H1 (cell line): ENCODE data around the gene WDR75. TPM values are rescaled to one million over a fixed set of nuclear protein-coding genes. Genes with fewer than 3 reads are reported as not detected.

Source experiments
- CTCF ChIA-PET: fragments of 300-600 bp; sonication (Branson Sonifier 250); formaldehyde crosslinking; loops from one replicate; lab custom pipeline; 2021; ENCODE audit not compliant: partially characterized antibody; lab: Charles Lee
- POLR2A ChIA-PET: fragments of 300-600 bp; sonication (Branson Sonifier 250); formaldehyde crosslinking; loops from one replicate; lab custom pipeline; 2021; ENCODE audit warnings: inconsistent platforms; ENCODE audit not compliant: partially characterized antibody; lab: Charles Lee
- DNase-seq, 2 experiments: peaks; one replicate each; pipeline versions ENCODE4 v3.0.0 to v3.0.0-alpha.2; 2010 to 2022; ENCODE audit warnings: low spot score in 2 of 2, low read depth in 1 of 2, mixed read lengths in 1 of 2
- FAIRE-seq: peaks from 2 replicates; lab custom pipeline; 2011; peaks lifted over from hg19 to GRCh38; lab: Jason Lieb, UNC
- H2AFZ ChIP-seq: 2 replicates; pipeline ENCODE4 v1.8.1; 2012; ENCODE audit warnings: low read length, inconsistent platforms
- H2AK5ac ChIP-seq: 2 replicates; pipeline ENCODE4 v1.6.1; 2013; ENCODE audit warnings: low read depth, low read length
- H2BK120ac ChIP-seq: replicated peaks from 2 replicates; pipeline ENCODE3; 2013; ENCODE audit warnings: low read depth, low read length, inconsistent platforms
- H2BK12ac ChIP-seq: 2 replicates; pipeline ENCODE4 v1.6.1; 2013; ENCODE audit warnings: low read depth, low read length
- H2BK15ac ChIP-seq: 2 replicates; pipeline ENCODE4 v1.6.1; 2013; ENCODE audit warnings: low read length
- H2BK20ac ChIP-seq: 2 replicates; pipeline ENCODE4 v1.6.1; 2013; ENCODE audit warnings: low read length
- H2BK5ac ChIP-seq: 2 replicates; pipeline ENCODE4 v1.6.1; 2013; ENCODE audit warnings: low read depth, low read length
- H3K14ac ChIP-seq: 2 replicates; pipeline ENCODE4 v1.6.1; 2013; ENCODE audit warnings: inconsistent platforms; ENCODE audit not compliant: insufficient read length
- H3K18ac ChIP-seq: 2 replicates; pipeline ENCODE4 v1.6.1; 2013; ENCODE audit warnings: low read length; ENCODE audit errors: extremely low read depth
- H3K23ac ChIP-seq: 2 replicates; pipeline ENCODE4 v1.6.1; 2013; ENCODE audit warnings: inconsistent platforms; ENCODE audit not compliant: insufficient read length
- H3K23me2 ChIP-seq: 2 replicates; pipeline ENCODE4 v1.6.1; 2013; ENCODE audit warnings: low read depth, low read length
- H3K27ac ChIP-seq: 2 replicates; pipeline ENCODE4 v1.6.1; 2011; ENCODE audit warnings: low read depth, low read length, inconsistent platforms
- H3K27me3 ChIP-seq, 4 experiments: replicated peaks in 1 of 4; 1 replicate in 1 of 4; 2 replicates in 3 of 4; pipeline versions ENCODE4 v1.6.1 to v1.8.1; 2011 to 2013; ENCODE audit warnings: low read length in 3 of 4, mild to moderate bottlenecking in 3 of 4, inconsistent platforms in 2 of 4, mixed read lengths in 2 of 4, moderate library complexity in 1 of 4; ENCODE audit not compliant: control insufficient read depth in 3 of 4, insufficient read depth in 3 of 4; ENCODE audit errors: extremely low read depth in 1 of 4
- H3K36me3 ChIP-seq, 4 experiments: 2 replicates each; pipeline versions ENCODE4 v1.6.1 to v1.8.1; 2011 to 2013; ENCODE audit warnings: mild to moderate bottlenecking in 4 of 4, low read length in 3 of 4, moderate library complexity in 2 of 4, control low read depth in 1 of 4, inconsistent platforms in 1 of 4; ENCODE audit not compliant: insufficient read depth in 4 of 4, control insufficient read depth in 2 of 4
- H3K4ac ChIP-seq: replicated peaks from 2 replicates; pipeline ENCODE3; 2013; ENCODE audit warnings: low read length, low read depth, mixed read lengths, inconsistent platforms; ENCODE audit not compliant: insufficient read length
- H3K4me1 ChIP-seq, 4 experiments: replicated peaks in 1 of 4; 1 replicate in 1 of 4; 2 replicates in 3 of 4; pipeline versions ENCODE4 v1.6.1 to v1.8.1; 2011 to 2013; ENCODE audit warnings: low read length in 3 of 4, inconsistent platforms in 2 of 4, mixed read lengths in 1 of 4; ENCODE audit not compliant: insufficient read depth in 4 of 4, control insufficient read depth in 3 of 4
- H3K4me2 ChIP-seq, 2 experiments: 2 replicates each; pipeline versions ENCODE4 v1.6.1 to v1.8.1; 2011 to 2013; ENCODE audit warnings: low read depth in 2 of 2, low read length in 2 of 2, control low read depth in 1 of 2, inconsistent platforms in 1 of 2, mild to moderate bottlenecking in 1 of 2; ENCODE audit not compliant: insufficient read depth in 1 of 2
- H3K4me3 ChIP-seq, 4 experiments: fragments of 200-600, 300-600 bp in 1 of 4; sonication (generic), shearing (Covaris generic), sonication (Bioruptor Twin) in 1 of 4; 2 replicates each; pipeline versions ENCODE4 v1.5.1 to v1.8.1; 2011 to 2016; ENCODE audit warnings: low read length in 4 of 4, low read depth in 3 of 4, control low read depth in 2 of 4, inconsistent platforms in 2 of 4, mild to moderate bottlenecking in 2 of 4, mixed read lengths in 1 of 4, moderate library complexity in 1 of 4; ENCODE audit not compliant: insufficient read depth in 2 of 4; ENCODE audit errors: extremely low read depth in 1 of 4
- H3K56ac ChIP-seq: replicated peaks from 2 replicates; pipeline ENCODE3; 2013; ENCODE audit warnings: low read depth, mild to moderate bottlenecking, mixed read lengths, low read length, inconsistent platforms; ENCODE audit not compliant: insufficient read length
- H3K79me1 ChIP-seq: 2 replicates; pipeline ENCODE4 v1.6.1; 2013; ENCODE audit warnings: low read depth, low read length, control low read depth
- H3K79me2 ChIP-seq, 2 experiments: 2 replicates each; pipeline versions ENCODE4 v1.6.1 to v1.8.1; 2012 to 2013; ENCODE audit warnings: low read length in 2 of 2, mild to moderate bottlenecking in 2 of 2, inconsistent platforms in 1 of 2; ENCODE audit not compliant: insufficient read depth in 2 of 2, control insufficient read depth in 1 of 2
- H3K9ac ChIP-seq, 4 experiments: replicated peaks in 1 of 4; 1 replicate in 1 of 4; 2 replicates in 3 of 4; pipeline versions ENCODE4 v1.6.1 to v1.8.1; 2011 to 2013; ENCODE audit warnings: low read depth in 3 of 4, low read length in 3 of 4, control low read depth in 2 of 4, mild to moderate bottlenecking in 2 of 4, moderate library complexity in 2 of 4, inconsistent platforms in 1 of 4; ENCODE audit errors: extremely low read depth in 1 of 4
- H3K9me3 ChIP-seq, 2 experiments: 2 replicates each; pipeline versions ENCODE4 v1.6.1 to v1.8.1; 2012 to 2013; ENCODE audit warnings: mild to moderate bottlenecking in 2 of 2, moderate library complexity in 2 of 2, control low read depth in 1 of 2, inconsistent platforms in 1 of 2, low read depth in 1 of 2, low read length in 1 of 2, mixed read lengths in 1 of 2; ENCODE audit not compliant: insufficient read depth in 2 of 2
- H4K20me1 ChIP-seq, 2 experiments: replicated peaks in 1 of 2; 2 replicates each; pipeline versions ENCODE3 to v1.8.1; 2011 to 2013; ENCODE audit warnings: inconsistent platforms in 2 of 2, low read length in 2 of 2, mild to moderate bottlenecking in 1 of 2; ENCODE audit not compliant: insufficient read depth in 2 of 2, control insufficient read depth in 1 of 2
- H4K5ac ChIP-seq: 2 replicates; pipeline ENCODE4 v1.6.1; 2013; ENCODE audit warnings: low read length, low read depth, mixed read lengths, inconsistent platforms; ENCODE audit not compliant: insufficient read length
- H4K8ac ChIP-seq: 2 replicates; pipeline ENCODE4 v1.8.0; 2013; ENCODE audit warnings: mild to moderate bottlenecking, moderate library complexity, low read length, inconsistent platforms; ENCODE audit not compliant: insufficient read depth; ENCODE audit errors: extremely low read depth
- H4K91ac ChIP-seq: replicated peaks from 2 replicates; pipeline ENCODE3; 2013; ENCODE audit warnings: low read length, mixed read lengths, inconsistent platforms; ENCODE audit not compliant: insufficient read length
- CBX8 ChIP-seq: fragments of 300-800, 300-1000 bp; sonication (generic); IDR thresholded peaks from 2 replicates; pipeline ENCODE4 v1.7.1; 2016; ENCODE audit warnings: low read depth, low read length, borderline replicate concordance
- CEBPB ChIP-seq: IDR thresholded peaks from 2 replicates; pipeline ENCODE4 v1.6.1; 2012; ENCODE audit warnings: low read depth, low read length
- CHD1 ChIP-seq: IDR thresholded peaks from 2 replicates; pipeline ENCODE4 v1.6.1; 2012; ENCODE audit warnings: low read depth, low read length, improper control_type of control experiment
- FOSL1 ChIP-seq: IDR thresholded peaks from 2 replicates; pipeline ENCODE4 v1.6.1; 2011; ENCODE audit warnings: mild to moderate bottlenecking, low read depth, low read length, moderate library complexity; ENCODE audit not compliant: insufficient read depth
- GABPA ChIP-seq: IDR thresholded peaks from 2 replicates; pipeline ENCODE4 v1.6.1; 2011; ENCODE audit warnings: mild to moderate bottlenecking, low read length, moderate library complexity, borderline replicate concordance; ENCODE audit not compliant: insufficient read depth
- KDM4A ChIP-seq: IDR thresholded peaks from one replicate; pipeline ENCODE4 v1.7.1; 2012; ENCODE audit warnings: low read depth, mild to moderate bottlenecking, moderate library complexity, low read length, inconsistent platforms; ENCODE audit not compliant: severe bottlenecking
- MAX ChIP-seq: IDR thresholded peaks from 2 replicates; pipeline ENCODE4 v1.6.1; 2012; ENCODE audit warnings: inconsistent platforms
- POLR2AphosphoS5 ChIP-seq: IDR thresholded peaks from 2 replicates; pipeline ENCODE4 v1.6.1; 2011; ENCODE audit warnings: low read depth, low read length
- RFX5 ChIP-seq: IDR thresholded peaks from 2 replicates; pipeline ENCODE4 v1.6.1; 2011; ENCODE audit warnings: low read depth, low read length, improper control_type of control experiment, borderline replicate concordance
- RXRA ChIP-seq: IDR thresholded peaks from 2 replicates; pipeline ENCODE4 v1.6.1; 2011; ENCODE audit warnings: low read depth, mild to moderate bottlenecking, low read length, moderate library complexity; ENCODE audit not compliant: insufficient read depth
- SIN3A ChIP-seq, 2 experiments: IDR thresholded peaks in 1 of 2; conservative IDR thresholded peaks in 1 of 2; 2 replicates each; pipeline ENCODE4 v1.6.1; 2011 to 2012; ENCODE audit warnings: low read length in 2 of 2, improper control_type of control experiment in 1 of 2, low read depth in 1 of 2, mild to moderate bottlenecking in 1 of 2
- SUZ12 ChIP-seq: fragments of 200-600 bp; sonication (generic); IDR thresholded peaks from 2 replicates; pipeline ENCODE4 v1.6.1; 2012; ENCODE audit warnings: mild to moderate bottlenecking, inconsistent platforms, low read length, moderate library complexity, mixed read lengths
- USF2 ChIP-seq: IDR thresholded peaks from 2 replicates; pipeline ENCODE4 v1.6.1; 2011; ENCODE audit warnings: low read length, improper control_type of control experiment
- WGBS, 2 experiments: shearing (Covaris generic) in 1 of 2; methylation state at CpG; one replicate each; pipeline versions ENCODE4 v1.1.6 to v1.1.7; 2013 to 2015; ENCODE audit warnings: low lambda C conversion rate in 2 of 2, mixed read lengths in 2 of 2, inconsistent platforms in 1 of 2, low coverage in 1 of 2, missing lambda C conversion rate in 1 of 2; ENCODE audit not compliant: insufficient replicate concordance in 2 of 2, insufficient coverage in 1 of 2, insufficient read length in 1 of 2; ENCODE audit errors: extremely low coverage in 1 of 2, missing lambda C conversion rate in 1 of 2; 5-methylcytosine and 5-hydroxymethylcytosine counted together
- polyA plus RNA-seq, 7 experiments: library from polyadenylated mRNA; depleted of rRNA in 3 of 7; stranded (reverse) in 5 of 7; unstranded in 2 of 7; fragments of >200 nt in 5 of 7; fragments of 200-250 nt in 2 of 7; gene quantifications; 1 replicate in 5 of 7; 2 replicates in 1 of 7; 4 replicates in 1 of 7; pipeline versions ENCODE4 v1.2.1 to v1.2.3, GENCODE V29; 2011 to 2013; ENCODE audit warnings: missing spikeins in 2 of 7, mixed read lengths in 2 of 7
- total RNA-seq: library from RNA; stranded (reverse); fragmentation: NEBNext Ultra II Directional; extraction: Animal tissue kit (Norgen Biotek cat#: 25700); gene quantifications from 2 replicates; pipeline ENCODE4 v1.2.1, GENCODE V29; 2021

The WDR75 gene
- total and polyA plus RNA-seq, 2 of the 8 experiments (the other 6 are each of a cell fraction or from before 2014, with no cell fraction given), result 26.9 to 77.1 TPM

GRCh38 chr2:189483571-189483970, 42.3 kb downstream of the WDR75 start:
- POLR2A ChIA-PET, result no interaction called here
- DNase-seq (no peak), FAIRE-seq (no peak)
- H3K4ac ChIP-seq, result no peak overlapping the region
- H3K23me2 ChIP-seq, result no peaks in the 10 kb centered on the region
- 88% methylated on average over 4 of the region's 4 CpGs; no CpG with 5 or more reads in 1 of the 2 experiments for WGBS, 2 experiments
- no peaks in the 10 kb centered on the region for H3K9me3 ChIP-seq
- no peaks in the 10 kb centered on the region for H3K79me2 ChIP-seq
- CTCF ChIA-PET, result interaction anchor here (0.5 to 2.2 kb wide), 2 partner anchors 16 to 93 kb away, joined by 3 to 6 read pairs; no protein-coding TSS in a partner anchor
- H3K36me3 ChIP-seq, result no peaks in the 10 kb centered on the region
- no peak overlapping the region for H3K18ac ChIP-seq
- no peak overlapping the region for H2BK15ac ChIP-seq
- H3K4me3 ChIP-seq, result no peak overlapping the region
- no peak overlapping the region for H3K4me2 ChIP-seq
- no peak overlapping the region for H2BK12ac ChIP-seq
- H2BK20ac ChIP-seq, result no peak overlapping the region
- no peak overlapping the region for H4K5ac ChIP-seq
- no peak overlapping the region for H2BK5ac ChIP-seq
- H4K20me1 ChIP-seq, result no peaks in the 10 kb centered on the region
- no peaks in the 10 kb centered on the region for H3K27me3 ChIP-seq
- H3K23ac ChIP-seq, result no peak overlapping the region
- 0 out of 7 replicates have a peak, but pooled peaks cover 0 to 4% (median 0%) of the 10 kb centered on the region in 4 experiments for H3K4me1 ChIP-seq
- H4K8ac ChIP-seq, result no peak overlapping the region
- H3K14ac ChIP-seq, result no peak overlapping the region
- H2AFZ ChIP-seq, result peak overlapping the region; percentile 73; the same call in 1 of the 2 replicates
- no peak overlapping the region for H2BK120ac ChIP-seq
- no peak overlapping the region for H3K56ac ChIP-seq
- no peak overlapping the region for H2AK5ac ChIP-seq
- H4K91ac ChIP-seq, result peak overlapping the region; percentile 49
- H3K79me1 ChIP-seq, result no peaks in the 10 kb centered on the region
- no peak overlapping the region for H3K27ac ChIP-seq
- H3K9ac ChIP-seq, result no peak overlapping the region; a peak in 1 of 7 replicates
- no peak for TF ChIP-seq CEBPB
- no peak for TF ChIP-seq KDM4A
- no peak for TF ChIP-seq CBX8
- TF ChIP-seq FOSL1, result no peak
- TF ChIP-seq RFX5, result no peak
- TF ChIP-seq SIN3A (conservative IDR thresholded peaks at IDR 0.05 in 1 of 2, IDR thresholded peaks at IDR 0.05 in 1 of 2; ENCODE audit: low read depth in 1 of 2, low read length in 2 of 2), result no peak
- TF ChIP-seq SUZ12, result no peak
- TF ChIP-seq USF2, result no peak
- no peak for TF ChIP-seq MAX
- TF ChIP-seq POLR2AphosphoS5, result no peak
- TF ChIP-seq RXRA, result no peak
- no peak for TF ChIP-seq GABPA
- no peak for TF ChIP-seq CHD1
